Measurements from ENCODE around the gene HOXA4.

HOXA4 gene

GRCh38 chr7:27163288-27164044, 32.9 kb upstream of the HOXA4 start:
- TF ChIP-seq CTCF (IDR thresholded peaks at IDR 0.05; ENCODE audit: insufficient read depth, low read length, poor library complexity, severe bottlenecking): no peak
- TF ChIP-seq EZH2phosphoT487 (conservative IDR thresholded peaks at IDR 0.05; ENCODE audit: low read length): no peak
- Histone ChIP-seq H3K27me3 (ENCODE audit: low read length) (no peaks in the 10 kb centered on the region), H3K4me2 (ENCODE audit: low read depth, low read length, poor library complexity, severe bottlenecking) (no peak overlapping the region), H3K9me2 (replicated peaks; ENCODE audit: insufficient read depth, low read length) (no peaks in the 10 kb centered on the region), H3K27ac (ENCODE audit: low read depth, low read length) (no peak overlapping the region), H3K4me3 (ENCODE audit: insufficient read depth, low read length, poor library complexity, severe bottlenecking) (no peak overlapping the region), H3F3A (ENCODE audit: insufficient read depth) (peaks cover 15% of the 10 kb centered on the region), H3K9ac (ENCODE audit: low read length) (no peak overlapping the region), H2AFZ (ENCODE audit: low read depth, low read length, severe bottlenecking) (no peak overlapping the region), H3K9me3 (ENCODE audit: insufficient read depth, low read length) (no peaks in the 10 kb centered on the region), H4K20me1 (ENCODE audit: low read depth, low read length) (no peaks in the 10 kb centered on the region), H3K79me2 (ENCODE audit: insufficient read depth, low read length) (no peaks in the 10 kb centered on the region), H3K36me3 (ENCODE audit: low read length) (no peaks in the 10 kb centered on the region)

- H2AFZ ChIP-seq (ENCODE audit: low read depth, low read length, severe bottlenecking): no peak overlapping the region
Measured at GRCh38 chr7:27162561-27163287, 32.2 kb upstream of the HOXA4 start.

DNA sequence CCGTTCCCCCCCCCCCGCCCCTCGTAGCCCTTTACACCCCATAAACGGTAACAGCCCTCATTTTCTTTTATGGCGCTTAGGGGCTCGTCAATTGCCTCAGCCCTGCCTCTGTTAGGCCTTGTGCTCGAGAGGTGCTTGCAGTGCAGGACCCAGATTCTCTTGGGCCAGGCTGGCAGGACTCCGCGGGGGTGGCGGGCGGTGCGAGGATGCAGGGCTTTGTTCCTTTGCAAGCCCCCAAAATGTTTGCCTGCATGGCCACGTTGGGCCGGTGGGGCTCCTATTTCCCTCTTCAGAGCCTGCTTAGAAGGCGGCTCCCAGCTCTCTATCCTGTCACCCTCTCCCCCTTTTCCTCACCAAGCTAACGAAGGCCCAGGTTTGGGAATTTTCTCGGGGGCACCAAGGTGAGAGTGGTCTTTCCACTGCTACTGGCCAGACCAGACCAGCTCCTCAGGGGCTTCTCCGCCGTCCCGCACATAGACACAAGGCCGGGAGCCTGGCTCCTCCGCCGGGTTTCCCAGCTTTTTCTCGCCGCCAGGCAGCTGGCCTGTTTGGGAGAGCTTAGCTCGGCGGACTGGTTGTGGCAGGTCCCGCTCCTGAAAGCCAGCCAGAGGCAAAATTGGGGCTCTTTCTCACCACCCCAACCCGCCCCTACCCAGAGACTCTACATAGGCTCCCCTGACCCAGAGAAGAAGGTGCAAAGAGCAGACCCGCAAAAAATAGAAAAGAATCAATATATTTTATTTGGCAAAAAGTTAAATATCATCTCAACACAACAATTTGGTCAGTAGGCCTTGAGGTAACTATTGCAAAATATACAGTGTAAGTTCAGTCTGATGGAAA, 31.4 kb upstream of the HOXA4 start:
- Histone ChIP-seq H3F3A (ENCODE audit: insufficient read depth) (peaks cover 19% of the 10 kb centered on the region), H3K27me3 (ENCODE audit: low read length) (no peaks in the 10 kb centered on the region), H3K4me2 (ENCODE audit: low read depth, low read length, poor library complexity, severe bottlenecking) (no peak overlapping the region), H4K20me1 (ENCODE audit: low read depth, low read length) (no peaks in the 10 kb centered on the region), H3K9me3 (ENCODE audit: insufficient read depth, low read length) (no peaks in the 10 kb centered on the region), H3K27ac (ENCODE audit: low read depth, low read length) (no peak overlapping the region), H3K9me2 (replicated peaks; ENCODE audit: insufficient read depth, low read length) (no peaks in the 10 kb centered on the region), H3K79me2 (ENCODE audit: insufficient read depth, low read length) (no peaks in the 10 kb centered on the region), H3K36me3 (ENCODE audit: low read length) (no peaks in the 10 kb centered on the region), H3K9ac (ENCODE audit: low read length) (no peak overlapping the region), H2AFZ (ENCODE audit: low read depth, low read length, severe bottlenecking) (no peak overlapping the region), H3K4me3 (ENCODE audit: insufficient read depth, low read length, poor library complexity, severe bottlenecking) (no peak overlapping the region)
- no peak for TF ChIP-seq CTCF (IDR thresholded peaks at IDR 0.05; ENCODE audit: insufficient read depth, low read length, poor library complexity, severe bottlenecking)
- no peak for TF ChIP-seq EZH2phosphoT487 (conservative IDR thresholded peaks at IDR 0.05; ENCODE audit: low read length)

More at GRCh38 chr7:27162561-27163287, 32.2 kb upstream of the HOXA4 start:
- Histone ChIP-seq H3K79me2 (ENCODE audit: insufficient read depth, low read length) (no peaks in the 10 kb centered on the region), H3K9me3 (ENCODE audit: insufficient read depth, low read length) (no peaks in the 10 kb centered on the region), H3K36me3 (ENCODE audit: low read length) (no peaks in the 10 kb centered on the region), H4K20me1 (ENCODE audit: low read depth, low read length) (no peaks in the 10 kb centered on the region), H3F3A (ENCODE audit: insufficient read depth) (peaks cover 15% of the 10 kb centered on the region), H3K4me2 (ENCODE audit: low read depth, low read length, poor library complexity, severe bottlenecking) (no peak overlapping the region), H3K9me2 (replicated peaks; ENCODE audit: insufficient read depth, low read length) (no peaks in the 10 kb centered on the region), H3K9ac (ENCODE audit: low read length) (no peak overlapping the region), H3K4me3 (ENCODE audit: insufficient read depth, low read length, poor library complexity, severe bottlenecking) (no peak overlapping the region), H3K27me3 (ENCODE audit: low read length) (no peaks in the 10 kb centered on the region), H3K27ac (ENCODE audit: low read depth, low read length) (no peak overlapping the region)
- TF ChIP-seq EZH2phosphoT487 (conservative IDR thresholded peaks at IDR 0.05; ENCODE audit: low read length): no peak
- no peak for TF ChIP-seq CTCF (IDR thresholded peaks at IDR 0.05; ENCODE audit: insufficient read depth, low read length, poor library complexity, severe bottlenecking)

Data from SU-DHL-6 (cell line).